ENCODE data around the gene FBXO27. TPM values are rescaled to one million over a fixed set of nuclear protein-coding genes. Genes with fewer than 3 reads are reported as not detected.
"Not testable (repeated sequence)": the region's sequence is repeated elsewhere in the genome, so short reads cannot be mapped to it uniquely, and the experiment has no call there.

Gene FBXO27
- total RNA-seq, 1 experiment from 2014 or later: 18.9 TPM

- Mint-ChIP-seq H3K36me3 (no peaks in the 10 kb centered on the region), H3K4me1 (peaks cover 3% of the 10 kb centered on the region), H3K27ac (no peak overlapping the region), H3K4me3 (no peak overlapping the region), H3K9me3 (no peaks in the 10 kb centered on the region; the same call in 1 of the 2 replicates), H3K27me3 (ENCODE audit: low read depth) (no peaks in the 10 kb centered on the region; the same call in 1 of the 2 replicates)
- TF ChIP-seq ZNF121 (CRISPR knock-in tag; IDR thresholded peaks at IDR 0.05) (0 out of 2 replicates have a peak, but pooled peaks have one; percentile 10), ZBTB43 (CRISPR knock-in tag; IDR thresholded peaks at IDR 0.05) (no peak), ZNF281 (CRISPR knock-in tag; IDR thresholded peaks at IDR 0.05) (no peak)
- ChIA-PET CTCF (no interaction called here), POLR2A (no interaction called here)
- no peak for ATAC-seq
- DNase-seq (ENCODE audit: low spot score): no peak
These were observed 29.2 kb downstream of the FBXO27 start for GRCh38 chr19:39003188-39003587.

GRCh38 chr19:39001041-39001440 is 31.3 kb downstream of the FBXO27 start:
- ATAC-seq (no peak), DNase-seq (ENCODE audit: low spot score) (no peak)
- Mint-ChIP-seq H3K9me3 (no peaks in the 10 kb centered on the region; the same call in 1 of the 2 replicates), H3K27ac (no peak overlapping the region), H3K36me3 (no peaks in the 10 kb centered on the region), H3K4me1 (no peaks in the 10 kb centered on the region), H3K4me3 (no peak overlapping the region), H3K27me3 (ENCODE audit: low read depth) (no peaks in the 10 kb centered on the region; the same call in 1 of the 2 replicates)
- no peak for TF ChIP-seq ZNF671 (CRISPR knock-in tag; IDR thresholded peaks at IDR 0.05)
- TF ChIP-seq ZNF219 (CRISPR knock-in tag; IDR thresholded peaks at IDR 0.05; ENCODE audit: borderline replicate concordance): no peak
- no peak for TF ChIP-seq NR2C2 (CRISPR knock-in tag; IDR thresholded peaks at IDR 0.05)
- ChIA-PET POLR2A (no interaction called here), CTCF (interaction anchor here (0.7 to 1.8 kb wide), 2 partner anchors 12 to 25 kb away, joined by 3 to 4 read pairs; partner anchors contain the start of gene FBXO17)

GRCh38 chr19:38997576-38997975 is 34.8 kb downstream of the FBXO27 start:
- H3K27ac Mint-ChIP-seq; H3K27me3 Mint-ChIP-seq (ENCODE audit: low read depth); H3K4me3 Mint-ChIP-seq; POLR2A ChIA-PET; H3K4me1 Mint-ChIP-seq; H3K9me3 Mint-ChIP-seq; ATAC-seq; H3K36me3 Mint-ChIP-seq; DNase-seq (ENCODE audit: low spot score): not testable (repeated sequence)
- CTCF ChIA-PET: interaction anchor here (0.6 to 5.8 kb wide), 2 partner anchors 22 to 178 kb away, joined by 3 to 23 read pairs; partner anchors contain the start of gene FBXO17

- Mint-ChIP-seq H3K4me1 (peaks cover 8% of the 10 kb centered on the region), H3K4me3 (no peak overlapping the region), H3K9me3 (no peaks in the 10 kb centered on the region), H3K27ac (no peak overlapping the region), H3K36me3 (no peaks in the 10 kb centered on the region), H3K27me3 (ENCODE audit: low read depth) (peaks cover 5% of the 10 kb centered on the region)
- DNase-seq (ENCODE audit: low spot score): no peak
- no peak for ATAC-seq
- ChIA-PET CTCF (interaction anchor here (5.8 kb wide), 1 partner anchor 17 kb away, joined by 23 read pairs; the partner anchor contains the start of gene FBXO17), POLR2A (no interaction called here)
- TF ChIP-seq SMAD3 (CRISPR knock-in tag; IDR thresholded peaks at IDR 0.05; ENCODE audit: borderline replicate concordance): no peak
- TF ChIP-seq SMAD4 (CRISPR knock-in tag; IDR thresholded peaks at IDR 0.05): no peak
- no peak for TF ChIP-seq ZSCAN18 (CRISPR knock-in tag; IDR thresholded peaks at IDR 0.05)
- no peak for TF ChIP-seq NFATC4 (CRISPR knock-in tag; IDR thresholded peaks at IDR 0.05)
- no peak for TF ChIP-seq ZNF423 (CRISPR knock-in tag; IDR thresholded peaks at IDR 0.05)
- TF ChIP-seq ATF3 (CRISPR knock-in tag; conservative IDR thresholded peaks at IDR 0.05): no peak
- TF ChIP-seq TEAD4 (CRISPR knock-in tag; IDR thresholded peaks at IDR 0.05): no peak
- no peak for TF ChIP-seq CBFB (CRISPR knock-in tag; IDR thresholded peaks at IDR 0.05; ENCODE audit: low read depth)
- TF ChIP-seq ELF4 (CRISPR knock-in tag; IDR thresholded peaks at IDR 0.05; ENCODE audit: low read depth): no peak
- TF ChIP-seq ARID4B (CRISPR knock-in tag; IDR thresholded peaks at IDR 0.05; ENCODE audit: borderline replicate concordance): no peak
- no peak for TF ChIP-seq ZNF671 (CRISPR knock-in tag; IDR thresholded peaks at IDR 0.05)
- TF ChIP-seq FOXP4 (CRISPR knock-in tag; IDR thresholded peaks at IDR 0.05): no peak
These were observed 39.1 kb downstream of the FBXO27 start for GRCh38 chr19:38993271-38993670.
